ENCODE measurements around the gene RAE1. TPM values are rescaled to one million over a fixed set of nuclear protein-coding genes. Genes with fewer than 3 reads are reported as not detected.

RAE1 gene
- total and polyA plus RNA-seq, 2 of the 4 experiments (the other 2 are of a cell fraction): 32.8 to 80.5 TPM

- Histone ChIP-seq H3K27me3 (ENCODE audit: control insufficient read depth, insufficient read depth, low read length) (peaks cover 7% of the 10 kb centered on the region; the same call in 1 of the 2 replicates), H3K4me3 (ENCODE audit: insufficient read depth, low read depth, low read length) (no peak overlapping the region), H3K9me1 (ENCODE audit: insufficient read depth, low read length) (no peaks in the 10 kb centered on the region), H4K8ac (ENCODE audit: low read depth in 2 of 2, low read length in 2 of 2) (no peak overlapping the region), H3K27ac (ENCODE audit: insufficient read depth, low read length) (no peak overlapping the region), H3K79me1 (ENCODE audit: low read depth in 1 of 2, low read length in 2 of 2) (no peaks in the 10 kb centered on the region), H4K5ac (ENCODE audit: low read depth, low read length) (no peak overlapping the region), H2AFZ (replicated peaks; ENCODE audit: low read length, poor library complexity) (no peak overlapping the region), H3K9ac (ENCODE audit: low read depth, low read length) (no peak overlapping the region), H3K23ac (ENCODE audit: low read depth, low read length) (no peak overlapping the region), H3K18ac (ENCODE audit: low read depth, low read length) (no peak overlapping the region), H4K20me1 (ENCODE audit: insufficient read depth, low read length) (no peaks in the 10 kb centered on the region), H3K14ac (replicated peaks; ENCODE audit: low read depth, low read length) (no peak overlapping the region), H2AK9ac (replicated peaks; ENCODE audit: low read depth, low read length, poor library complexity) (no peak overlapping the region), H3K36me3 (ENCODE audit: control insufficient read depth, insufficient read depth, low read length) (no peaks in the 10 kb centered on the region), H2BK5ac (ENCODE audit: low read depth, low read length, poor library complexity, severe bottlenecking) (no peak overlapping the region), H2AK5ac (ENCODE audit: low read depth, low read length) (no peak overlapping the region), H3K4ac (ENCODE audit: low read depth, low read length) (no peak overlapping the region), H2BK15ac (ENCODE audit: low read depth, low read length) (no peak overlapping the region), H3K4me1 (ENCODE audit: control insufficient read depth, insufficient read depth, low read length) (no peaks in the 10 kb centered on the region), H3K56ac (ENCODE audit: extremely low read depth, insufficient read depth, low read length) (no peak overlapping the region), H2BK20ac (ENCODE audit: low read depth, low read length) (no peak overlapping the region), H4K91ac (ENCODE audit: insufficient read depth, low read depth, low read length) (no peak overlapping the region), H2BK120ac (ENCODE audit: low read depth, low read length) (no peak overlapping the region), H3K4me2 (ENCODE audit: low read depth, low read length) (no peak overlapping the region), H3K9me3 (ENCODE audit: control insufficient read depth, insufficient read depth, low read length) (no peaks in the 10 kb centered on the region)
- WGBS, 2 experiments (ENCODE audit: extremely low coverage in 2 of 2, insufficient read length in 1 of 2): 29% methylated on average over 3 of the region's 8 CpGs; no CpG with 5 or more reads in 1 of the 2 experiments
- POLR2A ChIA-PET (ENCODE audit: unreplicated experiment): no interaction called here
- no TSS peak for BruUV-seq (replicated peaks)
- no peak for TF ChIP-seq MAFK (IDR thresholded peaks at IDR 0.05; ENCODE audit: low read depth, low read length)
- TF ChIP-seq SMC3 (IDR thresholded peaks at IDR 0.05; ENCODE audit: low read depth, low read length): no peak
- no peak for TF ChIP-seq FOS (IDR thresholded peaks at IDR 0.05; ENCODE audit: low read depth, low read length)
- TF ChIP-seq BHLHE40 (IDR thresholded peaks at IDR 0.05; ENCODE audit: low read depth, low read length): no peak
- no peak for TF ChIP-seq MAZ (IDR thresholded peaks at IDR 0.05; ENCODE audit: borderline replicate concordance, low read depth, low read length)
- TF ChIP-seq CEBPB (IDR thresholded peaks at IDR 0.05; ENCODE audit: low read depth, low read length): no peak
- TF ChIP-seq, protein P1, sequence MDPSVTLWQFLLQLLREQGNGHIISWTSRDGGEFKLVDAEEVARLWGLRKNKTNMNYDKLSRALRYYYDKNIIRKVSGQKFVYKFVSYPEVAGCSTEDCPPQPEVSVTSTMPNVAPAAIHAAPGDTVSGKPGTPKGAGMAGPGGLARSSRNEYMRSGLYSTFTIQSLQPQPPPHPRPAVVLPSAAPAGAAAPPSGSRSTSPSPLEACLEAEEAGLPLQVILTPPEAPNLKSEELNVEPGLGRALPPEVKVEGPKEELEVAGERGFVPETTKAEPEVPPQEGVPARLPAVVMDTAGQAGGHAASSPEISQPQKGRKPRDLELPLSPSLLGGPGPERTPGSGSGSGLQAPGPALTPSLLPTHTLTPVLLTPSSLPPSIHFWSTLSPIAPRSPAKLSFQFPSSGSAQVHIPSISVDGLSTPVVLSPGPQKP (IDR thresholded peaks at IDR 0.05; ENCODE audit: borderline replicate concordance, low read depth, low read length): no peak
- TF ChIP-seq CTCF (conservative IDR thresholded peaks at IDR 0.05; ENCODE audit: low read depth, low read length): no peak
- TF ChIP-seq MXI1 (IDR thresholded peaks at IDR 0.05; ENCODE audit: borderline replicate concordance, low read depth, low read length): no peak
- no peak for TF ChIP-seq POLR2A (IDR thresholded peaks at IDR 0.05; ENCODE audit: low read depth, low read length)
- TF ChIP-seq NFE2L2 (IDR thresholded peaks at IDR 0.05; ENCODE audit: low read depth, low read length): no peak
- no peak for TF ChIP-seq RAD21 (IDR thresholded peaks at IDR 0.05; ENCODE audit: low read length)
- TF ChIP-seq RFX5 (IDR thresholded peaks at IDR 0.05; ENCODE audit: low read depth, low read length): no peak
- TF ChIP-seq, protein P2, sequence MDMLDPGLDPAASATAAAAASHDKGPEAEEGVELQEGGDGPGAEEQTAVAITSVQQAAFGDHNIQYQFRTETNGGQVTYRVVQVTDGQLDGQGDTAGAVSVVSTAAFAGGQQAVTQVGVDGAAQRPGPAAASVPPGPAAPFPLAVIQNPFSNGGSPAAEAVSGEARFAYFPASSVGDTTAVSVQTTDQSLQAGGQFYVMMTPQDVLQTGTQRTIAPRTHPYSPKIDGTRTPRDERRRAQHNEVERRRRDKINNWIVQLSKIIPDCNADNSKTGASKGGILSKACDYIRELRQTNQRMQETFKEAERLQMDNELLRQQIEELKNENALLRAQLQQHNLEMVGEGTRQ (IDR thresholded peaks at IDR 0.05; ENCODE audit: low read depth, low read length): no peak
- TF ChIP-seq RCOR1 (IDR thresholded peaks at IDR 0.05; ENCODE audit: insufficient replicate concordance, low read length): no peak
- TF ChIP-seq CHD1 (IDR thresholded peaks at IDR 0.05; ENCODE audit: low read depth, low read length): no peak
- intact Hi-C loops (cut with micrococcal nuclease) (no loop called here), in situ Hi-C loops (cut with MboI; ENCODE audit: low sequenced_read_pairs) (no loop called here), dilution Hi-C loops (cut with HindIII; ENCODE audit: low sequenced_read_pairs, unreplicated experiment) (no loop called here)
- CTCF ChIA-PET: no interaction called here
- DNase-seq (no peak), ATAC-seq (ENCODE audit: low read depth) (no peak)
These were observed 24.2 kb upstream of the RAE1 start for GRCh38 chr20:57326667-57327455.

Measured in IMR-90 (cell line).